Chondrocyte (in vitro differentiated cells): ENCODE results near the gene YLPM1. TPM values are rescaled to one million over a fixed set of nuclear protein-coding genes. Genes with fewer than 3 reads are reported as not detected.

Source experiments
- DNase-seq: peaks from one replicate; pipeline ENCODE4 v3.0.0; 2021; ENCODE audit warnings: mixed read lengths, low spot score
- H3K27ac Mint-ChIP-seq: one replicate; pipeline ENCODE4 v1.8.0; 2021; ENCODE audit warnings: mild to moderate bottlenecking, moderate library complexity, mixed read lengths; ENCODE audit not compliant: unreplicated experiment
- H3K27me3 Mint-ChIP-seq: 2 replicates; pipeline ENCODE4 v1.8.0; 2021; ENCODE audit warnings: low read depth, mixed read lengths
- H3K36me3 Mint-ChIP-seq: 2 replicates; pipeline ENCODE4 v1.8.0; 2021; ENCODE audit warnings: low read depth, mixed read lengths
- H3K4me1 Mint-ChIP-seq: 2 replicates; pipeline ENCODE4 v1.8.0; 2021; ENCODE audit warnings: low read depth, mild to moderate bottlenecking, mixed read lengths
- H3K4me3 Mint-ChIP-seq: one replicate; pipeline ENCODE4 v1.8.0; 2021; ENCODE audit warnings: mild to moderate bottlenecking, moderate library complexity, mixed read lengths; ENCODE audit not compliant: unreplicated experiment
- H3K9me3 Mint-ChIP-seq: 2 replicates; pipeline ENCODE4 v1.8.0; 2021; ENCODE audit warnings: low read depth, mixed read lengths
- CTCF ChIP-seq: fragments of 200-600 bp; sonication (generic); IDR thresholded peaks from 2 replicates; pipeline ENCODE4 v1.5.0; 2021; ENCODE audit warnings: antibody characterized with exemption, mild to moderate bottlenecking, moderate library complexity
- total RNA-seq: library from RNA; stranded (reverse); gene quantifications from 3 replicates; pipeline ENCODE4 v1.2.1, GENCODE V29; 2021

YLPM1 gene
- total RNA-seq, 1 donor from 2014 or later: 51.3 TPM

GRCh38 chr14:74765721-74766120, 2.6 kb downstream of the YLPM1 start:
- Mint-ChIP-seq H3K27ac (peak overlapping the region; percentile 14), H3K36me3 (no peaks in the 10 kb centered on the region), H3K27me3 (no peaks in the 10 kb centered on the region), H3K9me3 (no peaks in the 10 kb centered on the region), H3K4me1 (peaks cover 59% of the 10 kb centered on the region), H3K4me3 (peak overlapping the region; percentile 85)
- TF ChIP-seq CTCF: no peak
- no peak for DNase-seq

GRCh38 chr14:74771399-74771798, 8.3 kb downstream of the YLPM1 start:
- no peak for DNase-seq
- H3K36me3 Mint-ChIP-seq: peaks cover 2% of the 10 kb centered on the region
- no peaks in the 10 kb centered on the region for H3K27me3 Mint-ChIP-seq
- no peak for TF ChIP-seq CTCF
- no peaks in the 10 kb centered on the region for H3K9me3 Mint-ChIP-seq
- no peak overlapping the region for H3K4me3 Mint-ChIP-seq
- H3K27ac Mint-ChIP-seq: peak overlapping the region; percentile 7
- H3K4me1 Mint-ChIP-seq: peaks cover 27% of the 10 kb centered on the region

GRCh38 chr14:74784634-74785033, 21.5 kb downstream of the YLPM1 start:
- no peaks in the 10 kb centered on the region for H3K9me3 Mint-ChIP-seq
- no peak overlapping the region for H3K27ac Mint-ChIP-seq
- peaks cover 24% of the 10 kb centered on the region for H3K36me3 Mint-ChIP-seq
- H3K27me3 Mint-ChIP-seq: no peaks in the 10 kb centered on the region
- no peak for DNase-seq
- H3K4me3 Mint-ChIP-seq: no peak overlapping the region
- no peak for TF ChIP-seq CTCF
- peaks cover 3% of the 10 kb centered on the region for H3K4me1 Mint-ChIP-seq

GRCh38 chr14:74785056-74785613, 22.0 kb downstream of the YLPM1 start:
- no peak for DNase-seq
- TF ChIP-seq CTCF: no peak
- Mint-ChIP-seq H3K27me3 (no peaks in the 10 kb centered on the region), H3K9me3 (no peaks in the 10 kb centered on the region), H3K4me1 (peaks cover 3% of the 10 kb centered on the region), H3K4me3 (no peak overlapping the region), H3K36me3 (peaks cover 24% of the 10 kb centered on the region), H3K27ac (no peak overlapping the region)

- Mint-ChIP-seq H3K4me3 (no peak overlapping the region), H3K4me1 (peaks cover 3% of the 10 kb centered on the region), H3K36me3 (peaks cover 15% of the 10 kb centered on the region), H3K27ac (no peak overlapping the region), H3K9me3 (peaks cover 4% of the 10 kb centered on the region), H3K27me3 (no peaks in the 10 kb centered on the region)
- peak; percentile 23 for TF ChIP-seq CTCF
- DNase-seq: no peak
Measured at GRCh38 chr14:74786796-74787315, 23.7 kb downstream of the YLPM1 start.
